ENCODE data around the gene DGKQ. TPM values are rescaled to one million over a fixed set of nuclear protein-coding genes. Genes with fewer than 3 reads are reported as not detected.

DGKQ gene, protein sequence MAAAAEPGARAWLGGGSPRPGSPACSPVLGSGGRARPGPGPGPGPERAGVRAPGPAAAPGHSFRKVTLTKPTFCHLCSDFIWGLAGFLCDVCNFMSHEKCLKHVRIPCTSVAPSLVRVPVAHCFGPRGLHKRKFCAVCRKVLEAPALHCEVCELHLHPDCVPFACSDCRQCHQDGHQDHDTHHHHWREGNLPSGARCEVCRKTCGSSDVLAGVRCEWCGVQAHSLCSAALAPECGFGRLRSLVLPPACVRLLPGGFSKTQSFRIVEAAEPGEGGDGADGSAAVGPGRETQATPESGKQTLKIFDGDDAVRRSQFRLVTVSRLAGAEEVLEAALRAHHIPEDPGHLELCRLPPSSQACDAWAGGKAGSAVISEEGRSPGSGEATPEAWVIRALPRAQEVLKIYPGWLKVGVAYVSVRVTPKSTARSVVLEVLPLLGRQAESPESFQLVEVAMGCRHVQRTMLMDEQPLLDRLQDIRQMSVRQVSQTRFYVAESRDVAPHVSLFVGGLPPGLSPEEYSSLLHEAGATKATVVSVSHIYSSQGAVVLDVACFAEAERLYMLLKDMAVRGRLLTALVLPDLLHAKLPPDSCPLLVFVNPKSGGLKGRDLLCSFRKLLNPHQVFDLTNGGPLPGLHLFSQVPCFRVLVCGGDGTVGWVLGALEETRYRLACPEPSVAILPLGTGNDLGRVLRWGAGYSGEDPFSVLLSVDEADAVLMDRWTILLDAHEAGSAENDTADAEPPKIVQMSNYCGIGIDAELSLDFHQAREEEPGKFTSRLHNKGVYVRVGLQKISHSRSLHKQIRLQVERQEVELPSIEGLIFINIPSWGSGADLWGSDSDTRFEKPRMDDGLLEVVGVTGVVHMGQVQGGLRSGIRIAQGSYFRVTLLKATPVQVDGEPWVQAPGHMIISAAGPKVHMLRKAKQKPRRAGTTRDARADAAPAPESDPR
- 10.4 TPM for total RNA-seq

DNA sequence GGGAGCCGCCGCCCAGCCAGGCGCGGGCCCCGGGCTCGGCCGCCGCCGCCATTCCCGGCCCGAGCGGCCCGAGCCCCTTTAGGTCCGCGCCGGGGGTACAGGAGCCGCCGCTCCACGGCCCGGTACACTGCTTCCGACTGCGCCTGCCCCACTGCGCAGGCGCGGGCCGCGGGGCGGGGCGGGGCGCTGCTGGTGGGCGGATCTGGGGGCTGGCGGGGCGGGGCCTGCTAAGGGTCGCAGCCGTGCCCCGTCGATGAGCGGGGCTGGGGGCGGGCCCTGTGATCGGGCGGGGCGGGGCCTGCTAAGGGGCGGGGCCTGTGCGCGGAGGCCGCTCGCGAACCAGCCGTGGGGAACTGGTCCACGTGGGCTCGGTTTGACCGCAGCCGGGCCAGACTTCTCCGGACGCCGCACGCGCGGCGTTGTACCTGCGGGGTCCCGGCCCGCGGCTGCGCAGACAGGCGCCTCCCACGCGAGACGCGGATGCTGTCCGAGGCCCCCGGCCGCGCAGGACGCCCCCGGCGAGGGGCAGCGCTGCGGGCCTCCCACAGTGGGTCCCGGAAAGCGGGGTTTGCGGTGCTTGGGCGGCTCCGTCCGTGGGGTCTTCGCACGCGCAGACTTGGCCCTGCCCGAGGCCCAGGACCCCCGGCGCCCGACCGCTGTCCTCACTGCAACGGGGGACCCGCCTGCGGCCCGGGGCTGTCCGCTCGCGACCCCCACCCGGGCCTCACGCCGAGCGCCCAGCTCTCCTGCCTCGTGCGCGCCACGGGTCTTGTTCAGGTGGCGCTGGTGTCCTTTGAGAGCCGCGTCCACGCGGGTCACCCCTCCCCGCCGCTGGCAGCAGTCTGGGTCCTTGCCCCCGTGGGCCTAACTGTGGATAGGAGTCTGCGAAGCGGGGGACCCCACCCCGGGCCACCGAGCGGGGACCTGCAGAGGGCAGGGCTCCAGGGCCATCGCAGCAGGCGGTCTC lies at the start of gene DGKQ:
Gene DGKQ (minus strand): TSS at position 139 of the 967 bp plus-strand sequence. CDS start 87 bp downstream, at position 52.

DNA sequence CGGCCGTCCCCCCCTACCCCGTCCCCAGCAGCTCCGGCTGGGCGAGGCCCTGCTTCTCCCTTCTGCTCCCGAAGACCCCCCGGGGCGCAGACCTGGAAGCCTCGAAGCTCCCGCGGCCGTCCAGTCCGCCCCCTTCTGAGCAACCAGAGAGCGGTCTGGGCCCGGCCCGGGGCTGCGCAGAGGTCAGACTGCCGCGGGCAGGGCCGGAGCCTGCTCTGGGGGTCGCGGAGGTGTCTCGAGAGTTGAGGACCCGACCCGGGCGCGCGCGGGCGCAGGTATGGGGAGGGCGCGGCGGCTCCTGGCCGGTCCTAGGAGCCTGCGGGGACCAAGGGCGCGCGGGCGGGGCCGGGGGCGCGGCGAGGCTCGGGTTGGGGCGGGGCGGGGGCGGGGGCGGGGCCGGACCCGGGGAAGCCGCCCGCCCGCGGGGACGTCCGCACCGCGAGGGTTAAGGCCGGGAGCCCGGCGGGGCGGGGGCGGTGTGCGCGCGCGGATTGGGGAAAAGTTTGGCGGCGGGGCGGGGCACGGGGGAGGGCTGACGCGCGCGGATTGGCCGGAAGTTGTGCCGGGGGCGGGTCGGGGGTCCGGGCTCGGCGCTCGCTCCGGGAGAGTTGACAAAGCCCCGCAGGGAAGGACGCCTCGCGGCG lies 37.8 kb upstream of the DGKQ start, which contains the start of gene FGFRL1:
Gene FGFRL1 (plus strand): TSS at position 605 of the 644 bp plus-strand sequence. CDS start 860 bp downstream, outside the sequence.

DNA sequence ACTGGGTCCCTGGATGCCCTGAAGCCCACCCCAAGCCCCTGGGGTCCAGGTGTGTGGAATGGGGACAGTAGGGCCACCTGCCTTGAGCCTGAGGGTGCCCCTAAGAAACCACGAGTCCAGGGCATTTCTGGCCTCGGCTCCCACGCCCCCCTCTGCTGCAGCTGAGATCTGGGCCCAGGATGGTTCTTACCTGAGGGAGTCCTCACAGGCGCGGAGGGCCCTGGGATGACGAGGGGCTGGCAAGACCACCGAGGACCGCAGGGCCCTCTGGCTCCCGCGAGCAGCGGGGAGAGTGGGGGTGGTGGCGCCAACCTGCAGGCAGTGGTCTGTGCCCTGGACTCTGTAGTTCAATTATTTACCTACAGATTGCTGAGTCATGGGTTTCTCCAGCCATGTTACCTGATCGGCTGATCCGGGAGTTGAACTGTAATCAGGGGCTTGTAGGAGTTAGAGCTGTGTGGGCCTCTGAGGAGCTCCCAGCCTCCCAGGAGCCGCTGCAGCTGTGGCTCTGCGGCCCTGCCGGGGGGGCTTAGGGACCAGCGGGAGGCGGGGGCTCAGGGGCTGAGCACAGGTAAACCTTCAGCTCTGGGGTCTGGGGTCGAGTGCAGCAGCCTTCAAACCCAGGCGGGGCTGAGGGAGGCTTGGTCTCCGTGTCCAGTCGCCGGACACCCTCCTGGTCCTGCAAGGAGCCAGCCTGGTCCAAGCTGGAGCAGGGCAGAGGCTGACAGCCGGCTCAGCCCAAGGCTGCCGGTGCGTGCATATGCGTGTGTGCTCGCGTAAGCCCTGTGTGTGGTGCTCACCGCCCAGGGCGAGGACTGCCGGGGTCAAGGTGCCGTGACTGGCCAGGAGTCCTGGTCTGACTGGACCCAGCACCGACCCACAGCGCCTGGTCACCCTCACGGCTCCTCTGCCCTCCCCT lies 20.0 kb upstream of the DGKQ start, which contains the start of gene SLC26A1:
Gene SLC26A1 (minus strand): TSS at position 294 of the 919 bp plus-strand sequence. CDS start 1,701 bp downstream, outside the sequence.

DNA sequence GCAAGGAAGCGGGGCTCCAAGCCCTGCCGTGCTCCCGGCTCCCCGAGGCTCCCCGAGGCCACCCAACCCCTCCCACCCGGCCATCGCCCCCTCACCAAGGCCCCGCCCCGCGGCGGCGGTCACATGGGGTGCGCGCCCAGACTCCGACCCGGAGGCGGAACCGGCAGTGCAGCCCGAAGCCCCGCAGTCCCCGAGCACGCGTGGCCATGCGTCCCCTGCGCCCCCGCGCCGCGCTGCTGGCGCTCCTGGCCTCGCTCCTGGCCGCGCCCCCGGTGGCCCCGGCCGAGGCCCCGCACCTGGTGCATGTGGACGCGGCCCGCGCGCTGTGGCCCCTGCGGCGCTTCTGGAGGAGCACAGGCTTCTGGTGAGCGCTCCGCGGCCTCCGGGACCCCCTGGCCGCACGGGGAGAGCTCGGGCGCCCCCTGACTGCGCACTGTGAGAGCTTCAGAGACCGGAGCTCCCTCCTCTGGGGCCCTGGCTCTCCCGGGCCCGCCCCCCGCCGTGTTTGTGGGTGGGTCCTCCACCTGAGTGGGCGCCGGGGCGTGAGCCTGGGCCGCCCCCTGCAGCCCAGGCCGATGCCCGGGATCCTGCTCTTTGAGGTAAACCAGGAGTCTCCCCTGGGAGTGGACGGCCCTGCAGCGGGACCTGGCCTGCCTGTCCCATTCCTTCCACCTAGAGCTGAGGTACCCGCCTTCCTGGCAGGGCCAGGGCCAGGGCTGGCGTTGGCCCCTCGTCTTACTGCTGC lies 13.7 kb upstream of the DGKQ start, which contains the start of gene IDUA:
Gene IDUA (plus strand): TSS at position 166 of the 745 bp plus-strand sequence. CDS start 41 bp downstream, at position 207.

DNA sequence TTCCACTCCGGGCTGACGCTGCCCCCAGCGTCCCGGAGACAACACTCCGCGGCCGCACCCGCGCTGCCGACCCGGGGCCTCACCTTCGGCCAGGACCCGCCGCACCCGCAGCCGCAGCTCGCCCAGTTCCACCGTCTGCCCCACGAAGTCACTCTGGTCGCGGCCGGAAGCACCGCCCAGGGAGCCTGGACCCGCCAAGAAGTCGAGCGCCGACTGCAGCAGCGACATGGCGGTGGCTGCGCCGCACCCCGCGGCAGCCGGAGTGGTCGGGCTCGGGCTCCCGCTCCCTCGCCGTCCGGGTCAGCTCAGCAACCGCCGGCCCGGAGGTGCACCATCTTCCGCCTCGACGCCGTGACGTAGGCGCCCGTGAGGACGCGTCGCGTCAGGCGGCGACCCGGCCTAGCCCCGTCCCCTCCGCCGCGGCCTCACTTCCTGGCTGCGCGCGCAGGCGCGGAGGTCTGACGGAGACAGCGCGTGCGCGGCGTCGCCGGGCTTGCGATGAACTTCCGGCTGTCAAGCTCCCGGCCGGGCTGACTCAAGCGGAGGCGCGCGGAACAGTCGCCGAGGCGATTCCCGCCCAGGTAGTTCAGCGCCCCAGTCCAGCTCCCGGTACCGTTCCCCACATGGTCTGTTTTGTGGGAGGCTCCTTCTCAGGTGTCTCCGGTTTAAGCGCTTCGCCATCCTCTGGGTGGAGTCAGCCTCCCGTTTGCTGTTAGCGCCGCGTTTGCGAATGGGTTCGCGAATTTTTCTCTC lies 41.2 kb downstream of the DGKQ start, which contains the start of the genes GAK and TMEM175:
Gene GAK (minus strand): TSS at position 357 of the 753 bp plus-strand sequence. CDS start 129 bp downstream, at position 228.
Gene TMEM175 (plus strand): TSS at position 501 of the 753 bp plus-strand sequence. CDS start 15,280 bp downstream, outside the sequence.

Other genes starting within 250 kb of the DGKQ start
- 3.5 TPM for gene CPLX1, start 147.4 kb downstream of the DGKQ start, total RNA-seq
- 46.8 TPM for gene GAK, start 41.3 kb downstream of the DGKQ start, total RNA-seq
- 26.1 TPM for gene TMEM175, start 41.1 kb downstream of the DGKQ start, total RNA-seq
- 7.8 TPM for gene IDUA, start 13.5 kb upstream of the DGKQ start, total RNA-seq
- gene SLC26A1, start 19.8 kb upstream of the DGKQ start, total RNA-seq: 1.8 TPM
- 5.5 TPM for gene FGFRL1, start 38.1 kb upstream of the DGKQ start, total RNA-seq
- gene RNF212, start 140.0 kb upstream of the DGKQ start, total RNA-seq: 3.5 TPM
- 5.1 TPM for gene SPON2, start 199.0 kb upstream of the DGKQ start, total RNA-seq

Data from diencephalon (tissue), 1 donor.